HEK293T (cell line): ENCODE data around the gene CSRP3.

Experiments used
- CTCF ChIA-PET: fragments of 350-600 bp; formaldehyde crosslinking; extraction: SDS; loops from one replicate; lab custom pipeline; 2021; ENCODE audit warnings: antibody characterized with exemption, inconsistent platforms; lab: Yijun Ruan, JAX
- POLR2A ChIA-PET: fragments of 350-600 bp; formaldehyde crosslinking; extraction: SDS; loops from one replicate; lab custom pipeline; 2020; ENCODE audit warnings: antibody characterized with exemption, inconsistent platforms; lab: Yijun Ruan, JAX
- DNase-seq: peaks from one replicate; pipeline ENCODE4 v3.0.0; 2012; ENCODE audit warnings: mixed read lengths; ENCODE audit errors: extremely low spot score
- ARNT ChIP-seq: fragments of 450-650 bp; IDR thresholded peaks from 2 replicates; pipeline ENCODE4 v1.6.1; 2017; ENCODE audit warnings: mild to moderate bottlenecking
- BHLHE40 ChIP-seq: fragments of 450-650 bp; IDR thresholded peaks from 2 replicates; pipeline ENCODE4 v1.6.1; 2016; ENCODE audit warnings: mild to moderate bottlenecking, moderate library complexity, borderline replicate concordance
- CTBP1 ChIP-seq: fragments of 450-650 bp; IDR thresholded peaks from 2 replicates; pipeline ENCODE4 v1.6.1; 2016; ENCODE audit warnings: borderline replicate concordance
- ELF4 ChIP-seq: fragments of 450-650 bp; IDR thresholded peaks from 2 replicates; pipeline ENCODE4 v1.6.1; 2017; ENCODE audit warnings: antibody characterized with exemption
- FOXA1 ChIP-seq: fragments of 450-650 bp; IDR thresholded peaks from 2 replicates; pipeline ENCODE4 v1.6.1; 2016; ENCODE audit warnings: mild to moderate bottlenecking
- FOXK2 ChIP-seq: fragments of 450-650 bp; IDR thresholded peaks from 2 replicates; pipeline ENCODE4 v1.6.1; 2016; ENCODE audit warnings: mild to moderate bottlenecking
- FOXM1 ChIP-seq: fragments of 450-650 bp; IDR thresholded peaks from 2 replicates; pipeline ENCODE4 v1.6.1; 2017; ENCODE audit warnings: mild to moderate bottlenecking, borderline replicate concordance
- HDGF ChIP-seq: fragments of 450-650 bp; IDR thresholded peaks from 2 replicates; pipeline ENCODE4 v1.6.1; 2017; ENCODE audit warnings: antibody characterized with exemption, borderline replicate concordance
- L3MBTL2 ChIP-seq: fragments of 450-650 bp; conservative IDR thresholded peaks from 2 replicates; pipeline ENCODE4 v1.6.1; 2016; ENCODE audit warnings: mild to moderate bottlenecking
- LEF1 ChIP-seq: fragments of 450-650 bp; IDR thresholded peaks from 2 replicates; pipeline ENCODE4 v1.6.1; 2017; ENCODE audit warnings: mild to moderate bottlenecking, borderline replicate concordance
- NFRKB ChIP-seq: fragments of 450-650 bp; IDR thresholded peaks from 2 replicates; pipeline ENCODE4 v1.6.1; 2016; ENCODE audit warnings: mild to moderate bottlenecking, moderate library complexity
- SP1 ChIP-seq: fragments of 450-650 bp; IDR thresholded peaks from 2 replicates; pipeline ENCODE4 v1.6.1; 2017
- SUZ12 ChIP-seq: fragments of 450-650 bp; IDR thresholded peaks from 2 replicates; pipeline ENCODE4 v1.6.1; 2016; ENCODE audit warnings: mild to moderate bottlenecking
- TARDBP ChIP-seq: fragments of 450-650 bp; IDR thresholded peaks from 2 replicates; pipeline ENCODE4 v1.6.1; 2016
- ZNF384 ChIP-seq: fragments of 450-650 bp; IDR thresholded peaks from 2 replicates; pipeline ENCODE4 v1.6.1; 2016
- TF ChIP-seq, protein P1 (sequence below): fragments of 450-650 bp; IDR thresholded peaks from 2 replicates; pipeline ENCODE4 v1.6.1; 2016

Gene CSRP3

DNA sequence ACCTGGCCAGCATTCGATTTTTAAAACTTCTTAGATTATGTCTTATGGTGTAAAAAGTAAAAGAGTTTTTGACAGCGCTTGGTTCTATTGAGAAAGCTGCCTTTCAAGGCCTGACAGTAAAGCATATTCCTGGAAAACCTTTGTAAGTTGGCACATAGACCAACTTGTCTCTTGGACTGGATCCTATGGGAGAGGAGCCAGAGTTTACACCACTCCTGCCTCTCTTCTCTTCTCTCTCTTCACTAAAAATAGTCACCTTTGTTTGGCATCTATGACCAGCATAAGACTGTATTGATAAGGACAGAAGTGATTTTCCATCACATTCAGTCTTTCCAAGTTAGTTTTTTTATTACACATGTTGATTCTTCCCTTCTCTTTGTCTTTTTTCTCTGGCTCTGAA lies 33.7 kb downstream of the CSRP3 start:
- POLR2A ChIA-PET, result no interaction called here
- CTCF ChIA-PET, result no interaction called here

GRCh38 chr11:19164881-19165280 lies 36.9 kb downstream of the CSRP3 start:
- ChIA-PET CTCF (no interaction called here), POLR2A (no interaction called here)
- no peak for TF ChIP-seq FOXM1
- TF ChIP-seq FOXK2, result no peak
- no peak for TF ChIP-seq L3MBTL2
- DNase-seq, result no peak

More for the DNA sequence above, 33.7 kb downstream of the CSRP3 start:
- DNase-seq, result no peak
- TF ChIP-seq FOXA1, result no peak
- TF ChIP-seq BHLHE40, result no peak
- no peak for TF ChIP-seq L3MBTL2
- TF ChIP-seq FOXK2, result no peak
- no peak for TF ChIP-seq LEF1
- no peak for TF ChIP-seq HDGF
- TF ChIP-seq ARNT, result no peak
- no peak for TF ChIP-seq CTBP1
- TF ChIP-seq SP1, result no peak
- no peak for TF ChIP-seq ZNF384
- TF ChIP-seq ELF4, result no peak
- TF ChIP-seq SUZ12, result no peak
- TF ChIP-seq NFRKB, result no peak
- TF ChIP-seq, protein P1, sequence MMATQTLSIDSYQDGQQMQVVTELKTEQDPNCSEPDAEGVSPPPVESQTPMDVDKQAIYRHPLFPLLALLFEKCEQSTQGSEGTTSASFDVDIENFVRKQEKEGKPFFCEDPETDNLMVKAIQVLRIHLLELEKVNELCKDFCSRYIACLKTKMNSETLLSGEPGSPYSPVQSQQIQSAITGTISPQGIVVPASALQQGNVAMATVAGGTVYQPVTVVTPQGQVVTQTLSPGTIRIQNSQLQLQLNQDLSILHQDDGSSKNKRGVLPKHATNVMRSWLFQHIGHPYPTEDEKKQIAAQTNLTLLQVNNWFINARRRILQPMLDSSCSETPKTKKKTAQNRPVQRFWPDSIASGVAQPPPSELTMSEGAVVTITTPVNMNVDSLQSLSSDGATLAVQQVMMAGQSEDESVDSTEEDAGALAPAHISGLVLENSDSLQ, result no peak
- no peak for TF ChIP-seq FOXM1
- no peak for TF ChIP-seq TARDBP

DNA sequence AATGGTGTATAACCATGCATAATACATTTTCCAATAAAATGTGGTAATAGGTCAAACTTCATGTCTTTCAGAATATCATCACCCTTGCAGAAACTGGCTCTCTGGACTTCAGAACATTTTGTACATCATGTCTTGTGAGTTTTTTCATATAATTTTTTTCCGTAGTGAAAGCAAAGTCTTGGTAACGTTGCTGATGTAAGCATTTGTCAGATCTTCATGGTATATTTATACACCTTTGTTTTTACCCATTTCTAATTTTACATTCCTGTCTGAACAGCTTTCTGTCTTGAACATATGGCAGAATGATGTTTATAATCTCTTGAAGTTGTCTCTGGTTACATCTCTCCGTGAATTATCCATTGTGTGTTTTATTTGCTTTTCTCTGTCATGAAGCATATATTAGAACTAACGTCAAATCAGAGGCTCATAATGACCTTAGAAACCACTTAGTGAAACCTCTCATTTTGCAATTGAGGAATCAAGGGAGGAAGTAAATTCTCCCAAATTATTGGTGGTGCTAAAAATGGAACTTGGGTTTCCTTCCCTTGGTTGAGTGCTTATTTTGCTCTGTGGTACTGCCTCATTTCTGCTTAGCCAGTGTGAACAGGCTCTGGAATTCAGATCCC lies 37.4 kb downstream of the CSRP3 start:
- CTCF ChIA-PET, result no interaction called here
- POLR2A ChIA-PET, result no interaction called here
- no peak for DNase-seq
- TF ChIP-seq BHLHE40, result no peak
- no peak for TF ChIP-seq CTBP1
- TF ChIP-seq SUZ12, result no peak
- TF ChIP-seq, protein P1, result no peak
- no peak for TF ChIP-seq FOXA1
- TF ChIP-seq HDGF, result no peak
- no peak for TF ChIP-seq SP1
- TF ChIP-seq NFRKB, result no peak
- TF ChIP-seq ARNT, result no peak
- no peak for TF ChIP-seq LEF1
- TF ChIP-seq ZNF384, result no peak
- no peak for TF ChIP-seq L3MBTL2
- no peak for TF ChIP-seq FOXK2

GRCh38 chr11:19163617-19164016 lies 38.2 kb downstream of the CSRP3 start:
- TF ChIP-seq BHLHE40 (no peak), SP1 (no peak), LEF1 (no peak), TARDBP (no peak), ARNT (no peak), CTBP1 (no peak), SUZ12 (no peak)
- TF ChIP-seq, protein P1, result no peak
- no peak for DNase-seq
- ChIA-PET CTCF (no interaction called here), POLR2A (no interaction called here)

DNA sequence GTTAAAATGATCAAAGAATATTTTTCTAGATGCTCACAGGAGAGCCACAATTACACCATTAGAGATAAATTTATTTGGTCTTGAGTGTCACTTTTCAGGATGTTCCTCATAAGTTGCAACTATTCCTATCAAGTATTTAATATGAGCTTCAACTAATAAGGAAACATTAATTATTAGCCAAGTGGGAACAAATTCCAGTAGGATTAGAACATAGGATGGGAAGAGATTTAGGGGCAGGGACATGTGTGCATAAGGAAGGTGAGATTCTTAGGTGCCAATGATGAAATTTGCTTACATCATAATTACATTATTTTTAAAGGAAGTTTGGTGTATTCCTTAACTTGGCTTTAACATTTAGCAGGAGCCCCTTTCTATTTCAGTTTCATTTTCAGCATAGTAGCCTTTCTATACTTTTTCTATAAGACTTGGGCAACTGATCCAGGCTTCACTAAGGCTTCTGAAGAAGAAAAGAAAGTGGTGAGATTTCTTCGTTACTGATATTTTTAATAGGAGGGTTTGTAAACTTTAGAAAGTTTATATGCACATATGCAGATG lies 38.8 kb downstream of the CSRP3 start:
- ChIA-PET POLR2A (no interaction called here), CTCF (no interaction called here)
- TF ChIP-seq LEF1 (no peak), FOXK2 (no peak), HDGF (no peak), CTBP1 (no peak), ELF4 (no peak), FOXM1 (no peak), L3MBTL2 (no peak), ARNT (no peak), TARDBP (no peak), SUZ12 (no peak)
- TF ChIP-seq, protein P1, result no peak
- DNase-seq, result no peak

DNA sequence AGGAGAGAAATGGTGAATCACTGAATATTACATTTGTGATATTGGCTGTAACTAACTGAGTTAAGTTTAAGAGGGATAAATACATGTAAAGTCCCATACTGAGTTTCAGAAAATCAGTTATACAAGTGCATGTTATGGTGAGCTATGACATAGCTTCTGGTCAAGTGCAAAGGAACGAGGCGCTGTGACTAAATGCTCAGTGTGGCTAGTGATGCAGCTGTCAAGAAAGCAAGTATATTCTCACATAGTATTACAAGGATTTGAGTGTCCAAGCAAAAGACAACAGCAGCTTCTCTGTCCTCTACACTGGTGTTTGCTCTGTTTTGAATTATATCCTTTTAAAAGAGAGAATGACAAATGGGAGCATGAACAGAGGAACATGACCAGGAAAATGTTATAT lies 40.1 kb downstream of the CSRP3 start:
- DNase-seq, result no peak
- CTCF ChIA-PET, result no interaction called here
- TF ChIP-seq ELF4, result no peak
- no peak for TF ChIP-seq NFRKB
- no peak for TF ChIP-seq SUZ12
- TF ChIP-seq L3MBTL2, result no peak
- no peak for TF ChIP-seq ZNF384
- no peak for TF ChIP-seq CTBP1
- no peak for TF ChIP-seq TARDBP
- POLR2A ChIA-PET, result no interaction called here
